Measurements from ENCODE around the gene KCTD5.

The KCTD5 gene

DNA sequence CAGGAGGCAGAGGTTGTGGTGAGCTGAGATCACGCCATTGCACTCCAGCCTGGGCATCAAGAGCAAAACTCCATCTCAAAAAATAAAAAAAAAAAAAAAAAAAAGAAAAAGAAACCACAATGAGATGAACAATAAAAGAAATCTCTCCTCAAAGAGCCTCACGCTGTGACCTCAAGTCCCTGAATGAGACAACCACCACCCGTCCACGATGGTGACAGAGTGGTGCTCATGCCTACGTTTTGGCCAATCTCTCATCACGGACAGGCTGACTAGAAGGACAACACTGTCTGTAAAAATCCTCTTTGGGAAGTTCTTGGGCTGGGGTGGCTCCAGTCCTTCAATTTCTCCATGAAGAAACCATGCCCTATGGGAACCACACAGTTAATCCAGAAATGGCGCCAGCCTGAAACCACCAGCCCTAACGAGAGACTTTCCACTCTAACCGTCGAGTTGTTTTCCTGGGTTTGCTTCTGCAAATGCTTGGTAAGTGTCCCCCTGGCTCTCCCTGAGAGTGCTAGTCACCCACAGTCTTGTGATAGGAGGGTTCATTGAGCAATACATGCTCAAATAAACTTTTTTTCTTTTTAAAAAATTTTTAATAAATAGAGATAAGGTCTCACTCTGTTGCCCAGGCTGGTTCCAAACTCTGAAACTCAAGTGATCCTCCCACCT, 52.7 kb downstream of the KCTD5 start:
- no peak for DNase-seq

DNA sequence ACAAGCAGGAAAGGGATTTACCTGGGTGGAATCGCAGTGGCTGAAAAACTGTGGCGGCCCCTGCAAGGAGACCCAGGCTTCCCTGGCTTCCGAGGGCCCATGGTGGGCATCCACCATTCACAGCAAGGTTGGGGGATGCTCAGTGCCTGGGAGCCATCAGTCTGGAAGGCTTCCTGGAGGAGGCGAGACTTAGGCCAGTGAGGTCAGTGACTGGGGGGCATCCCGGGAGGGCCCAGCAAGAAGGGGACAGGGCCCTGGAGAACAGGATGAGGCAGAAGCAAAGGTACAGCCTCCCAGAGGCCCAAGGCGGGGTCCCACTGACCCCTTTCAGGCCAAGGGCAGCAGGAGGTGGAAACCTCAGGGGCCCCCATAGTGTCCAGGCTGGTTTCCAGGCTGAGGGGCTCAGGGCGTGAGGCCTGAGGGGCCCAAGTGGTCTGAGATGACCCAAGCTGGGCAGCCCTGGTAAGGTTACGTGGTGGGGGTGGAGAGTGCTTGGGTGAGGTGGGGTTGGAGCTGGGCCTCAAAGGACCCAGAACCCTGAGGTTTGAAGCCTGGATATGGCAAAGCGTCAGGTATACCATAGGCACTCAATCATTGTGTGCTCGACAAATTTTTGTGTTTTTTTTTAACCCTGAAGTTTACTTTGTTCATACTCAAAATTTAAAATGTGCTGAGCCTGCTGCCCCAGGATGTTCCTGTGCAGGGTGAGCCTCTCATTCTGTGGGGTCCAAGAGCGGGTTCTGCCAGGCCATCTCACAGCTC, 54.3 kb downstream of the KCTD5 start:
- DNase-seq = no peak

GRCh38 chr16:2737238-2737605, 54.9 kb downstream of the KCTD5 start:
- no peak for DNase-seq

GRCh38 chr16:2737895-2738418, 55.6 kb downstream of the KCTD5 start:
- no peak for DNase-seq

- no peak for DNase-seq
These were observed 56.3 kb downstream of the KCTD5 start for GRCh38 chr16:2738615-2739014.

- no peak for DNase-seq
These were observed 57.5 kb downstream of the KCTD5 start for GRCh38 chr16:2739625-2740430.

DNA sequence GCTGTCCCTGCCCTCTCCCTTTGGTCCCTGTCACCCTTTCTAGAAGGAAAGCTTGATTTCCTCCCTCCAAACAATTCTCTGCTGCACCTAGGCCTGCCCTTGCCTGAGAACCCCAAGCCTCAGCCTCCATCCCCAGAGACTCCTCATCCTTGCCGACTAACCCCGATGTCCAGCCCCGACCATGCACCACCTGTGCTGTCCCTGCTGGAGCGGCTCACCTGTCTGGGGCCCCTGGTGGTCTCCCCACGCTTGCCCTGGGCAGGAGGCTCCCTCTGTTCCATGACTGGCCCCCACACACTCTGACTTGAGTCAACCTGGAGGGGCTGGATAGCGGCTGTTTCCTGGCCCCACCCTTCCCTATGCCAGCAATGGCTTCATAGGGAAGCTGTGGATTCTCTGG, 58.2 kb downstream of the KCTD5 start:
- DNase-seq = no peak

DNA sequence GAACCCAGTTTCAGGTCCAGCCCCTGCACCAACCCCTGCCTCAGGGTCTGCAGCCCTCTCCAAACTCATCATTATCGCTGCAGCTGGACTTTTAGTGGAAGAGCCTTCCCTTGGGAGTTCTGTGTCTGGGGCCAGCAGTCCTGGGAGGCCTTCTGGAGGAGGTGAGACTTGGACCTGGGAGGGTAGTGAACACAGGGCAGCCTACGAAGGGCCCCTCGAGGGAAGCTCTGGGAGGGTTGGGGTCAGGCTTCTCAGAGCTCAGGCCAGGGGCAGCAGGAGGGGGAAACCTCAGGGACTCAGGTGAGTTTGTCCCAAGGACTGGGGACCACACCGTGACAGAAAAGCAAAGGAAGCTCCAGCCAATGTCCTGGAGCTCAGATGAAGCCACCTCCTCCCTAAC, 58.8 kb downstream of the KCTD5 start:
- no peak for DNase-seq

DNA sequence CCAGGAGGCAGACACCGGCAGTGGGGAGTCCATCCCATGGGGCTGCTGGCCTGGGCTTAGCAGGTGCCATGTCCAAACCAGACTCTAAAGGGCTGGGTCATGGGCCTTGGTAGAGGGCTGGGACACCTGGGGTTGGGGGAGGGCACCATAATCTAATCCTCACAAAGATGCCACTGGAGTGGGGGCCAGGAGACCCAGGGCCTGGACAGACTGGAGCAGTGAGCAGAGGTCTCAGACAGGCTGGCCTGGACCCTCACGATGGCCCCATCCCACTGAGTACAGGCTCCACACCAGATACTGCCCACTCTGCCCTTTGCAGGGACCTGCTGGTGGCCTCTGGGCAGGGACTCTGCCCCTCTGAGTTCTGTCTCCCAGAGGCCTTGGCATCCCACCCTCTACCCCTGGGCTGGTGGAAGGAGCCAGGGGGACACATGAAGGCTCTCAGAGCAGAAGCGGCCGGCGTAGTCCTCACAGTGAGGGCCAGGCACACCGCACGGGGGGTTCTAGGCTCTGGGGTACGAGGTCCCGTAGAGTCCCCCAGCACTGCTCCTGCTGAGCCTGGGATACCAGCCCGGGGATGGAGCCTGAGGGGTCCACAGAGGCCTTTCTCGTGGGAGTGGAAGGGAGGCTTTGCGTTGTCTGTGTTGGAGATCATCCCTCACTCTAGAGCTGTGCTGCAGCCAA, 60.1 kb downstream of the KCTD5 start:
- DNase-seq = no peak

DNA sequence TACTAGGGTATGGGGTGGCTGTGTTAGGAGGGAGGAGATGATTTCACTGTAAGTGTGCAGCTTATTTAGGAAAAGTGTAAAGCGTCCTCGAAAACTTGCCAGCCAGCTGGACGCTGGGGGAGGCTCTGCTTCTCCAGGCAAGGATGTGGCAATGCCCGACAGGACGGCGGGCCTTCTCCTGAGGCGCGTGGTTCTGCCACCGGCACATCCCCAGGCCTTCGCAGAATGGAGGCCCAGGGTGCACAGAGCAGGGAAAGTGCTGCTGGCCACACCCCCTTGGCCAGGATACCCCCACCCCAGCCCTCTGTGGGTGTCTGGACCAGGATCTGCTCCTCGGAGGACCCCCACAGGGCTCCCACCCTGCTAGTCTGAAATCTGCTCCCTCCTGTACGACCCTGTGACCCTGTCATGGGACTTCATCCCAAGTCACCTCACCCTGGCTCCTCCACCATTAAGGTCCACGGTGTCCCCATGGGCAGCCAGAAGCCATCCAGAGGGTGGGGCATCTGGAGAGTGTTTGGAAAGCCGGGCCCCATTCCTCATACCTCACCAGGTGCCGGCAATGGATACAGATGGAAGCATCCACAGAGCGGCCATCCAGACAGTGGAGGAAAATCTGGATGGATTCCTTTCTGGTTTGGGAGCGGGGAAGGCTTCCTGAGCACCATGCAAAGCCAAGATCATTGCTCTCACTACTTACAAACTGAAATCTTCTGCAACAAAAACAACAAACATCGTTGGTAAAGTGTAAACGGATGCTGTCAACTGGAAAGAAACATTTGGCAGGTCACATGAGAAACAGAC, 60.9 kb downstream of the KCTD5 start:
- no peak for DNase-seq

GRCh38 chr16:2744711-2745110, 62.4 kb downstream of the KCTD5 start:
- no peak for DNase-seq

DNA sequence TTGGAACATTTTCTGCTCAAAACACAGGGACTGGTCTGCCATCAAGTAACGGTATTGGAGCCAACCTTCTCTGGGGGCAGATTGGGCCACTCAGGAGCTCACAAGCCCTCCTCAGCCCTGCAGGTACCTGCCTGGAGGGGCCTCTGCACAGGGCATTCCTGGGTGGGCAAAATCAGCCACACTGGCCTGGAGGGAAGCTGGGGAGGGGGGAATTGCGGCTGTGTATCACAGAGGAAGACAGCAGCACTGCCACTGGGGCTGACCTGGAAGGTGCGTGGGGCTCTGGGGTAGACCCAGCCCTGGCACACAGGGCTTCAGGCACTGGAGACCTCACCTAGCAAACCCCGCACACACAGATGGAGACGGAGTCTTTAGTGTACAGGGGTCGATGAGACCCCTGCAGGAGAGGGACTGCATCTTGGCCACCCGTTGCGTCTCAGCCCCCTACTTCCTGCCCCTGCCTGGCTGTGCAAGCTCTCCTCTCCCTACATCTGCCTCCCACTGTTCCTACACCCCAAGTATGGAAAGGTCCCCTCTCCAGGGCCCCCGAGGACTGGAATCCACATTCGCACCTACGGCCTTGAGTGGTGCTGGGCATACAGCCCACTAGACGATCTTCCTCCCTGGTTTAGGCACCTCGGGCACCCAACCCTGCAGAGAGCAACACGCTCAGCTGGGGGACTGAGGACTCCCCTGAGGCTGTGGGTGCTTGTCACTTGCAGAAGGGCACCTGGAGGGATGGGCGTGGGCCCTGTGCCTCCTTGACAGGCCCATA, 63.0 kb downstream of the KCTD5 start:
- no peak for DNase-seq

DNA sequence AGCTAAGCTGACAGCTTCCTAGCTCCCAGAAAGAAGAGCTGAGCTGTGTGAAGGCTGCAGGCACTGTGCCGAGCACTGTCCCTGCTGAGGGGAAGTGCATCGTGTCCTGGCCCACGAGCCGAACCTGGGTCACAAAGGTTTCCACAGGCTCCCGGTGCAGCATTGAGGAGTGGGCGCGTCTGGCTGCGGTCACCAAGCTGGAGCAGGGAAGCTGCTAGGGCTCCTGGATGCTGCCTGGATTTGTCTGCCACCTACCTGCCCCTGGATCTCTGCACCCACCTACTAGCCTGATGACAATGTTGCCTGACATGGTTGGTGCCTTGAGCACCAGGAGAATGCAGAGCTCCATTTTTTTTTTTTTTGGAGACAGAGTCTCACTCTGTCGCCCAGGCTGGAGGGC, 63.6 kb downstream of the KCTD5 start:
- no peak for DNase-seq

DNA sequence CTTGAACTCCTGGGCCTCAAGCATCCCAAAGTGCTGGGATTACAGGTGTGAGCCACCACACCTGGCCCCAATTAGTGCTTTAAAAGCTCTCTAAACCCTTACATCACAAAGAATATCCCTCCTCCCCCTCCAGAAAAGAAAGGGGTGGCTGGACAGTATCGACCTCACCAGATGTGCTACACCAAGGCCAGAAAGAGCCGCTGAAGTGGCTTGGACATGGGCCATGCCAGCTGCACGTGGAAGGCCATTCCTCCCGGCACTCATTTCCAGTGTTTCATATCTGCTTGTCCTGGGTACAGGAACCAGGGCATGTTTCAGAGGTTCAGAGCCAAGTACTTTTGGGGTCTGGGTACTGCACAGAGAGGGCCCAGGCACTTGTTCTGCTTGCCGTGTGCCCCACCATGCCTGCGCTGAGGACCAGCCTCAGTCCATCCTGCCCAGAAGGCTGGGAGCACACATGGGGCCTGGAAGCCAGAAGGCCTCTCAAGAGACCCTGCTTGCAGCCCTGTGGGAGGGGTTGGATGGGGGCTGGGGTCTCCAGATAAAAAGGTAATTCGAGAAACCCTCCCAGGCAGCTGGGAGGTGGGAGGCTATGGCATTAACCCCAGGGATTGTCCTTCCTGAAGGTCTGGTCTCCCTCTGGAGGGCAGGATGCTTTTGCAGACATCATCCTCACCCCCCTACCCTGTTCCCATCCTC, 66.6 kb downstream of the KCTD5 start:
- no peak for DNase-seq

- no peak for DNase-seq
These were observed 67.2 kb downstream of the KCTD5 start for GRCh38 chr16:2749476-2749875.

GRCh38 chr16:2749936-2750335, 67.6 kb downstream of the KCTD5 start:
- DNase-seq = no peak

DNA sequence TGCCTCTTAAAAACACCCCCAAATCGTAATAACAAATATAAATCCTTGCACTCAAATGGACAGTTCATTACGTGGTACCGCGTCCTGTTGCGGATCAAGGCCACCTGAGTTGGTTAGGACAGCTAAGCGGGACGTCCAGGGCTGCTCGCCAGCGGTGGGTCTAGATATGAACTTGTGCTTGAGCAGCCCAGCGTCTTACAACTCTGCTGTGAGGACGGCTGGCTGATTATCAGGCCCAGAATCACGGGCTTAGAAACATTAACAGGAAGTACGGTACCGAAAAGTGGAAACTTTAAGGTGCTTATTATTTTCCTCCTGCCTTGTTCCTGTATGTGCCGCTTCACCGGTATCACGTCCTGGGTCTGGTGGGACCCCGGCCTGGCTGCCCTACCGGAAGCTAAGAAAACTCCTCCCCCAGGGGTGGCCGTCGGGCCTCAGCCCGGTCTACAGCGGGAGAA, 69.3 kb downstream of the KCTD5 start:
- peak; percentile 78 for DNase-seq

GRCh38 chr16:2752035-2752849, 69.9 kb downstream of the KCTD5 start, which contains the start of gene SRRM2:
Gene SRRM2, plus strand, starts transcription at chr16:2752638. Its CDS starts 3,727 bp downstream, at chr16:2756365.
- peak; percentile 99 for DNase-seq
